OCI-LY3 (cell line): Measurements from ENCODE around the gene SDR42E1.

Experiments used
- H2AFZ ChIP-seq: fragments of 200-600, 300-600 bp; shearing (Covaris generic); 2 replicates; pipeline ENCODE4 v1.6.0; 2014; ENCODE audit warnings: antibody characterized with exemption, low read depth, low read length
- H3K27ac ChIP-seq: fragments of 200-600, 300-600 bp; sonication (generic); 2 replicates; pipeline ENCODE4 v1.5.1; 2014; ENCODE audit warnings: mild to moderate bottlenecking, low read length, moderate library complexity, mixed read lengths
- H3K27me3 ChIP-seq: fragments of 200-600, 300-600 bp; sonication (generic); 2 replicates; pipeline ENCODE4 v1.6.1; 2014; ENCODE audit warnings: low read depth, low read length, mixed read lengths
- H3K36me3 ChIP-seq: fragments of 200-600, 300-600 bp; sonication (generic); replicated peaks from 2 replicates; pipeline ENCODE3; 2014; ENCODE audit warnings: low read depth, low read length, mixed read lengths
- H3K4me1 ChIP-seq: fragments of 300-600, 200-600 bp; sonication (generic); 2 replicates; pipeline ENCODE4 v1.6.1; 2014; ENCODE audit warnings: low read length, mixed read lengths
- H3K4me2 ChIP-seq: fragments of 200-600, 300-600 bp; sonication (generic); 2 replicates; pipeline ENCODE4 v1.6.1; 2014; ENCODE audit warnings: low read length, mixed read lengths
- H3K4me3 ChIP-seq: fragments of 300-600, 200-600 bp; sonication (generic); 2 replicates; pipeline ENCODE4 v1.5.1; 2014; ENCODE audit warnings: antibody characterized with exemption, mild to moderate bottlenecking, low read length, moderate library complexity
- H3K79me2 ChIP-seq: fragments of 300-600, 200-600 bp; shearing (Covaris generic); 2 replicates; pipeline ENCODE4 v1.6.1; 2014; ENCODE audit warnings: mild to moderate bottlenecking, low read length, mixed read lengths
- H3K9ac ChIP-seq: fragments of 300-600, 200-600 bp; shearing (Covaris generic); 2 replicates; pipeline ENCODE4 v1.6.0; 2014; ENCODE audit warnings: mild to moderate bottlenecking, low read length, moderate library complexity
- H3K9me3 ChIP-seq: fragments of 200-600, 300-600 bp; shearing (Covaris generic); 2 replicates; pipeline ENCODE4 v1.6.1; 2014; ENCODE audit warnings: low read length, mixed read lengths; ENCODE audit not compliant: insufficient read depth
- H4K20me1 ChIP-seq: fragments of 200-600, 300-600 bp; sonication (generic); 2 replicates; pipeline ENCODE4 v1.6.1; 2016; ENCODE audit warnings: low read length, mixed read lengths; ENCODE audit not compliant: insufficient read depth
- EZH2phosphoT487 ChIP-seq: fragments of 200-600 bp; shearing (Covaris generic); IDR thresholded peaks from 2 replicates; pipeline ENCODE4 v1.6.1; 2018; ENCODE audit warnings: antibody characterized with exemption, mixed run types, low read depth
- TF ChIP-seq, protein P1 (sequence below): fragments of 200-600, 300-600 bp; sonication (generic); IDR thresholded peaks from 2 replicates; pipeline ENCODE4 v1.5.1; 2014; ENCODE audit warnings: antibody characterized with exemption, low read length, low read depth

Gene SDR42E1

GRCh38 chr16:82046941-82047340 is 35.7 kb upstream of the SDR42E1 start:
- H2AFZ ChIP-seq = no peak overlapping the region
- H3K4me2 ChIP-seq = no peak overlapping the region
- no peak overlapping the region for H3K9ac ChIP-seq
- no peaks in the 10 kb centered on the region for H3K36me3 ChIP-seq
- no peak overlapping the region for H3K27ac ChIP-seq
- no peaks in the 10 kb centered on the region for H4K20me1 ChIP-seq
- no peaks in the 10 kb centered on the region for H3K79me2 ChIP-seq
- H3K27me3 ChIP-seq = peaks cover 44% of the 10 kb centered on the region
- TF ChIP-seq, protein P1, sequence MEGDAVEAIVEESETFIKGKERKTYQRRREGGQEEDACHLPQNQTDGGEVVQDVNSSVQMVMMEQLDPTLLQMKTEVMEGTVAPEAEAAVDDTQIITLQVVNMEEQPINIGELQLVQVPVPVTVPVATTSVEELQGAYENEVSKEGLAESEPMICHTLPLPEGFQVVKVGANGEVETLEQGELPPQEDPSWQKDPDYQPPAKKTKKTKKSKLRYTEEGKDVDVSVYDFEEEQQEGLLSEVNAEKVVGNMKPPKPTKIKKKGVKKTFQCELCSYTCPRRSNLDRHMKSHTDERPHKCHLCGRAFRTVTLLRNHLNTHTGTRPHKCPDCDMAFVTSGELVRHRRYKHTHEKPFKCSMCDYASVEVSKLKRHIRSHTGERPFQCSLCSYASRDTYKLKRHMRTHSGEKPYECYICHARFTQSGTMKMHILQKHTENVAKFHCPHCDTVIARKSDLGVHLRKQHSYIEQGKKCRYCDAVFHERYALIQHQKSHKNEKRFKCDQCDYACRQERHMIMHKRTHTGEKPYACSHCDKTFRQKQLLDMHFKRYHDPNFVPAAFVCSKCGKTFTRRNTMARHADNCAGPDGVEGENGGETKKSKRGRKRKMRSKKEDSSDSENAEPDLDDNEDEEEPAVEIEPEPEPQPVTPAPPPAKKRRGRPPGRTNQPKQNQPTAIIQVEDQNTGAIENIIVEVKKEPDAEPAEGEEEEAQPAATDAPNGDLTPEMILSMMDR = no peak
- no peak for TF ChIP-seq EZH2phosphoT487
- no peaks in the 10 kb centered on the region for H3K4me1 ChIP-seq
- no peaks in the 10 kb centered on the region for H3K9me3 ChIP-seq
- H3K4me3 ChIP-seq = no peak overlapping the region

DNA sequence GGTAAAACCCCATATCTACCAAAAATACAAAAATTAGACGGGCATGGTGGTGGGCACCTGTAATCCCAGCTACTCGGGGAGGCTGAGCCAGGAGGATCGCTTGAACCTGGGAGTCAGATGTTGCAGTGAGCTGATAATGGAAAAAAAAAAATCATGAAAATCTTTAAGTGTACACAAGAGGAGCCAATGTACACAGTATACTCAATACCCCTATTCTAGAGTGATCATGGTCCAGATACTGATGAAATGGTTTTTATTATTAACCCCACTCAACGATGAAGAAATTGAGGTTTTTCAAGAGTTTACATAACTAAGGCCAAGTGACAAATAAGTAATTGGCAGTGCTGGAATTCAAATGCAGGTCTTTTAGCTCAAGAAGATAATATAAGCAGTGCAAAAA is 35.3 kb upstream of the SDR42E1 start:
- Histone ChIP-seq H3K4me2 (no peak overlapping the region), H3K27me3 (peaks cover 41% of the 10 kb centered on the region), H3K79me2 (no peaks in the 10 kb centered on the region), H3K4me1 (no peaks in the 10 kb centered on the region), H4K20me1 (no peaks in the 10 kb centered on the region), H3K4me3 (no peak overlapping the region), H3K27ac (no peak overlapping the region), H3K36me3 (no peaks in the 10 kb centered on the region), H2AFZ (no peak overlapping the region), H3K9me3 (no peaks in the 10 kb centered on the region), H3K9ac (no peak overlapping the region)
- TF ChIP-seq, protein P1 = no peak
- no peak for TF ChIP-seq EZH2phosphoT487

DNA sequence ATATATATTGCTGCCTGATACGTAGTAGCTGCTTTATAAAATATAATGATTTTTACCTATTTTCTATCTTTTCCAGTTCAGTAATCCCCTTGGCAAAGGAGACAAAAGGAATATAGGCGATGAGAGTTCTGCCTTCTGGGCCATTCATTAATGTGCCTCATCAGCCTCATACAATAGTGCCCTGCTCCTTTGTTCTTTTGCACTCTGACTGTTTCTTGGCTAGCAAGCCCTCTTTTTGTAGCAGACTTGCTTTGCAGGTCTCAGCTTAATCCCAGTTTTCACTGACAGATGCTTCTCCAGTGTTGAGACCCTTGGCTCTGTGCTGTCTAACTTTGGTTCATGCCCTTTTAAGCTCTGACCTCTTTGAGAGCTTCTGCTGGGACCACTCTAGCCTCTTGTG is 34.2 kb upstream of the SDR42E1 start:
- Histone ChIP-seq H3K4me3 (no peak overlapping the region), H3K9me3 (no peaks in the 10 kb centered on the region), H3K79me2 (no peaks in the 10 kb centered on the region), H3K4me2 (no peak overlapping the region), H3K9ac (no peak overlapping the region), H3K27me3 (peaks cover 47% of the 10 kb centered on the region), H3K4me1 (no peaks in the 10 kb centered on the region), H2AFZ (no peak overlapping the region), H3K36me3 (no peaks in the 10 kb centered on the region), H4K20me1 (no peaks in the 10 kb centered on the region), H3K27ac (no peak overlapping the region)
- TF ChIP-seq, protein P1 = no peak
- TF ChIP-seq EZH2phosphoT487 = no peak

- H3K4me1 ChIP-seq = no peaks in the 10 kb centered on the region
- H3K9me3 ChIP-seq = no peaks in the 10 kb centered on the region
- no peak overlapping the region for H3K27ac ChIP-seq
- peaks cover 47% of the 10 kb centered on the region for H3K27me3 ChIP-seq
- no peak overlapping the region for H3K4me3 ChIP-seq
- H3K9ac ChIP-seq = no peak overlapping the region
- no peaks in the 10 kb centered on the region for H4K20me1 ChIP-seq
- H3K36me3 ChIP-seq = no peaks in the 10 kb centered on the region
- TF ChIP-seq, protein P1 = no peak
- no peak for TF ChIP-seq EZH2phosphoT487
- H2AFZ ChIP-seq = no peak overlapping the region
- H3K79me2 ChIP-seq = no peaks in the 10 kb centered on the region
- H3K4me2 ChIP-seq = no peak overlapping the region
These were observed 33.3 kb upstream of the SDR42E1 start for GRCh38 chr16:82044585-82044911.
